Lower leg skin (tissue), 4 donors: ENCODE data around the gene RHO. TPM values are rescaled to one million over a fixed set of nuclear protein-coding genes. Genes with fewer than 3 reads are reported as not detected.
"Not testable (repeated sequence)": the region's sequence is repeated elsewhere in the genome, so short reads cannot be mapped to it uniquely, and the experiment has no call there.

Source experiments
- DNase-seq, 2 donors: peaks; one replicate each; pipeline ENCODE4 v3.0.0-alpha.2; 2019; ENCODE audit warnings: low spot score in 2 of 2
- H3K4me3 ChIP-seq: fragments of 200-600 bp; sonication (generic); 2 replicates; pipeline ENCODE4 v1.5.1; 2017; ENCODE audit warnings: mild to moderate bottlenecking, low read depth; ENCODE audit not compliant: poor library complexity, severe bottlenecking
- CTCF ChIP-seq, 3 donors: fragments of 450-650 bp; IDR thresholded peaks; one replicate each; pipeline ENCODE4 v1.5.1; 2016; ENCODE audit warnings: antibody characterized with exemption in 3 of 3, mild to moderate bottlenecking in 3 of 3, moderate library complexity in 2 of 3
- POLR2A ChIP-seq, 2 donors: fragments of 450-650 bp; IDR thresholded peaks; one replicate each; pipeline ENCODE4 v1.6.1; 2016 to 2017; ENCODE audit warnings: antibody characterized with exemption in 2 of 2, mild to moderate bottlenecking in 1 of 2, moderate library complexity in 1 of 2
- WGBS, 2 donors: methylation state at CpG; one replicate each; pipeline ENCODE4 v1.1.5; 2018; 5-methylcytosine and 5-hydroxymethylcytosine counted together
- intact Hi-C: fragments of 100-400 bp; cut with DNase I; formaldehyde crosslinking; loops from one replicate; pipeline ENCODE4 v1.15.0; 2023; ENCODE audit warnings: low total_unique reads
- total RNA-seq, 4 donors: library from RNA; depleted of rRNA; stranded (reverse); fragments of >200 nt; gene quantifications; one replicate each; pipeline ENCODE4 v1.1.0, GENCODE V29; 2016

Gene RHO
- total RNA-seq = not detected

GRCh38 chr3:129528589-129529100 is at the start of gene RHO:
RHO (plus strand) TSS chr3:129528639; CDS start chr3:129528734, 95 bp downstream.
- TF ChIP-seq CTCF (IDR thresholded peaks at IDR 0.05) (no peak), POLR2A (IDR thresholded peaks at IDR 0.05) (no peak)
- H3K4me3 ChIP-seq = no peak within 1 kb of the TSS
- intact Hi-C loops = no loop called here
- no peak for DNase-seq
- 89 to 94% methylated on average over 18 of the region's 18 CpGs for WGBS, 2 donors

- intact Hi-C loops = loop anchor here (10.0 kb wide), 1 partner anchor 344 kb away; no protein-coding TSS in a partner anchor
- not testable (repeated sequence) for H3K4me3 ChIP-seq, DNase-seq
- 33 to 48% methylated on average over 7 to 8 of the region's 11 CpGs for WGBS, 2 donors
These were observed 47.1 kb upstream of the RHO start for GRCh38 chr3:129481225-129481765.

- peak; percentile 80 to 95 for DNase-seq
- no peak overlapping the region for H3K4me3 ChIP-seq
- 14 to 40% methylated on average over 12 of the region's 12 CpGs for whole genome bisulfite sequencing, 2 donors
- TF ChIP-seq CTCF (IDR thresholded peaks at IDR 0.05) (no peak), POLR2A (IDR thresholded peaks at IDR 0.05) (no peak)
- intact Hi-C loops = loop anchor here (10.0 kb wide), 1 partner anchor 343 kb away; no protein-coding TSS in a partner anchor
These were observed 46.6 kb upstream of the RHO start for GRCh38 chr3:129481766-129482332.

- 63 to 77% methylated on average over 1 of the region's 1 CpG for WGBS, 2 donors
- no peak for DNase-seq
- intact Hi-C loops = loop anchor here (10.0 kb wide), 1 partner anchor 342 kb away; no protein-coding TSS in a partner anchor
- H3K4me3 ChIP-seq = no peak overlapping the region
- TF ChIP-seq POLR2A (IDR thresholded peaks at IDR 0.05) = no peak
- no peak for TF ChIP-seq CTCF (IDR thresholded peaks at IDR 0.05)
These were observed 45.7 kb upstream of the RHO start for GRCh38 chr3:129482721-129483120.

GRCh38 chr3:129483870-129484269 is 44.6 kb upstream of the RHO start:
- WGBS, 2 donors = 92 to 93% methylated on average over 8 of the region's 8 CpGs
- no peak for TF ChIP-seq POLR2A (IDR thresholded peaks at IDR 0.05)
- no peak for TF ChIP-seq CTCF (IDR thresholded peaks at IDR 0.05)
- intact Hi-C loops = loop anchor here (10.0 kb wide), 1 partner anchor 341 kb away; no protein-coding TSS in a partner anchor

GRCh38 chr3:129485146-129485545 is 43.3 kb upstream of the RHO start:
- not testable (repeated sequence) for H3K4me3 ChIP-seq, DNase-seq
- 86 to 87% methylated on average over 6 of the region's 6 CpGs for whole genome bisulfite sequencing, 2 donors
- intact Hi-C loops = loop anchor here (10.0 kb wide), 1 partner anchor 340 kb away; no protein-coding TSS in a partner anchor

More at GRCh38 chr3:129483870-129484269, 44.6 kb upstream of the RHO start:
- H3K4me3 ChIP-seq = no peak overlapping the region
- DNase-seq = no peak
